ENCODE measurements around the gene CLTCL1.

CLTCL1 gene

DNA sequence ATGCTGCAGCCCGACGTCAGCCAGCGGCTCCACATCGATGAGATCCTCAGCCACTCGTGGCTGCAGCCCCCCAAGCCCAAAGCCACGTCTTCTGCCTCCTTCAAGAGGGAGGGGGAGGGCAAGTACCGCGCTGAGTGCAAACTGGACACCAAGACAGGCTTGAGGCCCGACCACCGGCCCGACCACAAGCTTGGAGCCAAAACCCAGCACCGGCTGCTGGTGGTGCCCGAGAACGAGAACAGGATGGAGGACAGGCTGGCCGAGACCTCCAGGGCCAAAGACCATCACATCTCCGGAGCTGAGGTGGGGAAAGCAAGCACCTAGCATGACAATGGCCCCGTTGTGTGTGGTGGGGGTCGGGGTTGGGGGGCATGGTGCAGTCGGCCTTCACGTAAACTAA is 159.4 kb downstream of the CLTCL1 start:
- DNase-seq (ENCODE audit: low spot score) = no peak

DNA sequence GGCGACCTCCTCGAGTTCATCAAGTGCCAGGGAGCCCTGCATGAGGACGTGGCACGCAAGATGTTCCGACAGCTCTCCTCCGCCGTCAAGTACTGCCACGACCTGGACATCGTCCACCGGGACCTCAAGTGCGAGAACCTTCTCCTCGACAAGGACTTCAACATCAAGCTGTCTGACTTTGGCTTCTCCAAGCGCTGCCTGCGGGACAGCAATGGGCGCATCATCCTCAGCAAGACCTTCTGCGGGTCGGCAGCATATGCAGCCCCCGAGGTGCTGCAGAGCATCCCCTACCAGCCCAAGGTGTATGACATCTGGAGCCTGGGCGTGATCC is 159.9 kb downstream of the CLTCL1 start:
- DNase-seq (ENCODE audit: low spot score) = no peak

GRCh38 chr22:19130959-19131684 is 160.4 kb downstream of the CLTCL1 start, which contains the start of gene TSSK2:
TSS of gene TSSK2 (plus strand) at chr22:19131308. CDS start at chr22:19131400, 92 bp downstream.
- DNase-seq (ENCODE audit: low spot score) = no peak

DNA sequence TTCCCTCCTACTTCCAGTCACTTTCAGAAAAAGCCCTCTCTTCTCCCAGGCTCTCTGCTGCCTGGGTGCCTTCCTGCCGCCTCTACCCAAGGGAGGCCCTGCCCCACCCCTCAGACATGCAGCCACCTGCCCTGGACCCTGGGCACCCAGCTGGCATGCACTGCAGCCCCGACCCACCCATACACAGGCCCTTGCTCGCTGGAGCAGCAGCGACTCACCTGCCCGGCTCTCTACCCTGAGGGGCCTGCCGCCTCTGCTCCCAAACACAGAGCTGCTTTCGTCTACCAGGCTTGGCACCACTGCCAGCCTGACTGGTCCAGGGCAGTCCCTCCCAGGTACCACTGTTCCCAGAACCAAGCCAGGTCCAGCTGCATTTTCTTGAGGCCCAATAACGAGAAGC is 161.6 kb downstream of the CLTCL1 start:
- no peak for DNase-seq (ENCODE audit: low spot score)
